Measurements from ENCODE around the gene ACYP1.
"Not testable (repeated sequence)": the region's sequence is repeated elsewhere in the genome, so short reads cannot be mapped to it uniquely, and the experiment has no call there.

The ACYP1 gene

GRCh38 chr14:75068294-75069120 lies 4.7 kb upstream of the ACYP1 start:
- DNase-seq (ENCODE audit: low read depth): no peak

GRCh38 chr14:75067765-75068164 lies 3.9 kb upstream of the ACYP1 start:
- not testable (repeated sequence) for DNase-seq (ENCODE audit: low read depth)

- no peak for DNase-seq (ENCODE audit: low read depth)
Measured at GRCh38 chr14:75067212-75067611, 3.4 kb upstream of the ACYP1 start.

DNA sequence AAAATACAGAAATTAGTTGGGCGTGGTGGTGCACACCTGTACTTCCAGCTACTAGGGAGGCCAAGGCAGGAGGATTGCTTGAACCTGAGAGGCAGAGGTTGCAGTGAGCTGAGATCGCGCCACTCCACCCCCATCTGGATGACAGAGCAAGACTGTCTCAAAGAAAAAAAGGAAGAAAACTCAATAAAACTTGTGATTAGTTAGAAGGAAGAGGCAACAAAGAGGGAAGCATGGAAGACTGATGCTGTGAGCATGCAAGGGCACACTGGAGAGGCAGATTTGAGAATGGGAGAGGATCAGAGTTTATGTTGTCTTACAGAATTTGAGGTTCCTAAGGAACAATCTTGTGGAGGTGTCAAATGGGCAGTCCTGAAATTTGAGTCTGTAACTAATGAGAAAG lies 2.9 kb upstream of the ACYP1 start:
- DNase-seq (ENCODE audit: low read depth): no peak

GRCh38 chr14:75064205-75064567 lies 362 bp upstream of the ACYP1 start:
- no peak for DNase-seq (ENCODE audit: low read depth)

DNA sequence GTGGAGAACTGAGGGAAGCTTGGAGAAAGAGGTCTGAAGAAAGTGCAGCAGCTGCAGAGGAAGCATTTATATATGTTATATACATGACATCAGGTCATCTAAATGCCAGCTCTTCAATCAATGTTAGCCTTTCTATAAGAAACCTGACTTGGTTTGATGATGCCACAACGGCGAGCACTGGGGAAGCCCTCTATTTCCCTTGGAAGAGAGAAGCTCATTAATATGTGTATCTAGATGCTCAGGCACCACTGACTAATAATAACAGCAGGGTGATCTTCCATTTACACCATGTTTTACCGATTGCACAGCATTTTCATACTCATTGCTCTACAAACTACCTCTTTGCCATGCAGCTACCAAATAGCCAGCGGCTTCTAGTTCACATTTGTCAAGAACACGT lies 811 bp downstream of the ACYP1 start:
- DNase-seq (ENCODE audit: low read depth): no peak

DNA sequence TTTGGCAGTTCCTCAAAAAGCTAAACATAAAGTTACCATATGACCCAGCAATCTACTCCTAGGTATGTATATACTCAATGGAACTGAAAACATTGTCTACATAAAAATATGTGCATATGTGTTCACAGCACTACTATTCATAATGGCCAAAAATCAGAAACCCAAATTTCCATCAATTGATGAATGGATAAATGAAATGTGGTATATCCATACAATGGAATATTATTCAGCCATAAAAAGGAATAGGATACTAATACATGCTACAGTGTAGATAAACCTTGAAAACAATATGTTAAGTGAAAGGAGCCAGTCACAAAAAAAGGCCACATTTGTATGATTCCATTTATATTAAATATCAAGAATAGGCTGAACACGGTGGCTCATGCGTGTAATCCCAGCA lies 3.4 kb downstream of the ACYP1 start:
- DNase-seq (ENCODE audit: low read depth): no peak

- DNase-seq (ENCODE audit: low read depth): no peak
Measured at GRCh38 chr14:75059642-75060041, 4.2 kb downstream of the ACYP1 start.

GRCh38 chr14:75054421-75054820 lies 9.4 kb downstream of the ACYP1 start:
- DNase-seq (ENCODE audit: low read depth): no peak

DNA sequence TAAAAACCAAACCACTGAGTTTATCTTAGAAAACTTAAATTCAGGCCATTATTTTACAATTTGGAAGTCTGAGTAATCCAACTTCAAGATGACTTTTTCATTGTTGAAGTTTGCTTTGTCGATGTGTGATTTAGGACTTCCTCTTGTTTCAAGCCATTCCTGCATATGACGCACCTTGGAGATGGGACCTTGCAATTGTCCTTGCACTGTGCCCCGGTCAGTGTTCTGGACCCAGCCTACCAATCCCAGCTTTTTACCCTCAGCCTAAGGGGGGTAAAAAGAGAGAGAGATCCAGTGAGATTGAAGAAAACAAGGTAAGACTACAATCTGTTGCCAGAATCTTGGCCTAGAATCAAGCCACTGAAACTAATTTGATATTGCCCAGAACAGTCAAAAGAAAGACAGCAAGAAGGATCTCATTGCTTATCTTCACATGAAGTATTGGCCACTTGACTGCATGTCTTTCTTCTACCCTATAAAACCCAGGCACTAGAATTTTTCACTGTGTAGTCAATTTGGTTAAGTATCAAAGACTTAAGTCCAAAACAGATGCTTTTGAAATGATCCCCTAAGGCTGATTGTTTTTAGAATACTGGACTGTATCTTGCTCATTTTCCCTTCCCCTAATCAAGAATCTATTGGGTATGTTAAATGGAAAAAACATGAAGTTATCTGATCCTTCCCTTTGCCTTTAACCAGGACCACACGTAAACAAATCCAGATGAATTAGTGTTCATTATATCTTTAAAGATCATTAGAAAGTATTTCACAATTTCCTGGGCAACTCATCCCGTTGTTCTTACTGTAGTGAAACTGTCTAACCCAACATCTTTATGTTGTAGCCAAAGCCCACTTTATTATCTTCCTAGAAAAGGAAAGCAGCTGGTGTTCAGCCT lies 10.2 kb downstream of the ACYP1 start:
- no peak for DNase-seq (ENCODE audit: low read depth)

GRCh38 chr14:75051556-75051899 lies 12.3 kb downstream of the ACYP1 start:
- no peak for DNase-seq (ENCODE audit: low read depth)

DNA sequence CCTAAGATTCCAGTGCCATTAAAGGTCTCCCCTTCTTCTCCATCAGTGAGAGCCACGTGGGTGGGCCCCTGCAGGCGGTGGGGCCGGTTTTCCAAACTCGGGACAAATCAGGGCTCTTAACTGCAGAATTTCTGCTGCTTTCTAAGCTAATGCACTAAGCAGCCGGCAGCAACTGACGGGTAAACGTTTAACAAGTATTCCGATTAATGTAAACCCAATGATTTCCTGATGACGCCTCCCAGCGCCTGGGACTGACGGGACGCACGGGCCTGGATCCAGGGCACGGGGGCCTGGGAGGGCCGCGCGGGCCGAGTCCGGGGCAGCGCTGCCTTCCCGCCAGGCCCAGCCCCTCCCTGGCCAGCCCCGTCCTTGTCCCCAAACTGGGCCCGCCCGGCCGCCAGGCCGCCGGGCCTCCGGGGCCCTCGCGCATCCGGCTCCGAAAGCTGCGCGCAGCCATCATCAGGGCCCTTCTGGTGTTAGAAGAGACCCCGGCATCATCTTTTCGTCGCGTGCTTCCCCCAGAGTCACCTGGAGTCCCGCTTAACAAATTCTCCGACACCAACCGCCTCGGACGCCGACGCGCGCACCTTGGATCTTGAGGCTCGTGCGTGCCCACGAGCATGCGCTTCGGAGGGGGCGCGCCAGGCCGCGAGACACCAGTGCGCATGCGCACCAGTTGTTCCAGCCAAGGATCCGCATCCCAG lies 12.8 kb downstream of the ACYP1 start, which contains the start of gene MLH3:
MLH3 (minus strand) TSS at position 616 of the 704 bp plus-strand sequence. CDS start 1,812 bp downstream, outside the sequence.
- DNase-seq (ENCODE audit: low read depth): peak; percentile 48

DNA sequence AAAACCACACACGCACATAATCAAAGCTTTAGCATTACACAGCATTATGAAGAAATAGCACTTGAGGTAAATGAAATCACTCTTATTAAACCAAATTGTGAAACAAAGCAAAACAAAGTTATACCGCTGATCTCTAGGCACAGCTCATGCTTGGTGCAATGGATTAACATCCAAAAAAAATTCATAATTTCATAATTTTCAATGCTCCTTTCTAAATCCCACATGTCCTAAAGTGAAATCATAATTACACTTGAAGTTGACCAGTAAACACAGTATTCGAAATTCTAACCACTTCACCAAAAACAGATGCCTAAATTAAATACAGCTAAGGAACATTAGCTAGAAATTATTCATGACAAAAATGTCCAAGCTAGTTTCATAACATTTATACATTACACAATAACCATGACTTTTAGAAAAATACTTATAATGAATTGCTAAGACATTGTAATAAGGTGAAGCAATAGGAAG lies 14.1 kb downstream of the ACYP1 start:
- peak; percentile 72 for DNase-seq (ENCODE audit: low read depth)

DNA sequence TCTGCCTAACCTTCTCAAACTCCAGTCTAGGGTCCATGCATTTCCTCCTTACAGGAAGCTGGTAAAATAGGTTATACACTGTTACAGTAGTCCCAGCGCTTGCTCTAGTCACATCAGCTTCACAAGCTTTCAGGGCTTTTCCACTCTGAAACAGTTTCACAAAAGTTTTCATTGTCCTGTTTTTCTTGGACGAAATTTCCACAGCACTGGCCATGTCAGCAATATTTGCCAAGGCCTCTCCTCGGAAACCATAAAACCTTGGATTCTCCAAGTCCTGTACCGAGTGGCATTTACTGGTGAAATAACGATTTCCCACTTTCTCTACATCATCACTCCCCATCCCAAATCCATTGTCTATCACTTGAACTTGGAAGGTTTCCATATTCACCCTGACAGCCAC lies 14.7 kb downstream of the ACYP1 start:
- peak; percentile 65 for DNase-seq (ENCODE audit: low read depth)

GRCh38 chr14:75048101-75048500 lies 15.7 kb downstream of the ACYP1 start:
- no peak for DNase-seq (ENCODE audit: low read depth)

- no peak for DNase-seq (ENCODE audit: low read depth)
Measured at GRCh38 chr14:75047506-75047905, 16.3 kb downstream of the ACYP1 start.

GRCh38 chr14:75046899-75047298 lies 16.9 kb downstream of the ACYP1 start:
- peak; percentile 40 for DNase-seq (ENCODE audit: low read depth)

GRCh38 chr14:75046275-75046674 lies 17.5 kb downstream of the ACYP1 start:
- DNase-seq (ENCODE audit: low read depth): no peak

DNA sequence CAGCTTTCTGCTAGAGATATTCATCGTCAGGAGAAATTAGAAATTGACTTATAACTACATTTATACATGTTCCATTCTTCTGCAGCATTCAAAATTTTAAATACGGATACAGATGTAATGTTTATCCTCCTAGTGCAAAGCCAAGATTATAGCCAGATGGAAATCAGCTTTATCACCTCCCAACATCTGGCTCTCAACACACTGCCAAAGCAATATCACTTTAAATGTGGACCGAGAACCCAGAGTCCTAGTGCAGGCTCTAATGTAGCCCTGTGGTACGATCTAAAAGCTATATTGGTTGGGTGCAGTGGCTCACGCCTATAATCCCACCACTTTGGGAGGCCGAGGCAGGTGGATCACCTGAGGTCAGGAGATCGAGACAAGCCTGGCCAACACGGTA lies 19.1 kb downstream of the ACYP1 start:
- DNase-seq (ENCODE audit: low read depth): no peak

DNA sequence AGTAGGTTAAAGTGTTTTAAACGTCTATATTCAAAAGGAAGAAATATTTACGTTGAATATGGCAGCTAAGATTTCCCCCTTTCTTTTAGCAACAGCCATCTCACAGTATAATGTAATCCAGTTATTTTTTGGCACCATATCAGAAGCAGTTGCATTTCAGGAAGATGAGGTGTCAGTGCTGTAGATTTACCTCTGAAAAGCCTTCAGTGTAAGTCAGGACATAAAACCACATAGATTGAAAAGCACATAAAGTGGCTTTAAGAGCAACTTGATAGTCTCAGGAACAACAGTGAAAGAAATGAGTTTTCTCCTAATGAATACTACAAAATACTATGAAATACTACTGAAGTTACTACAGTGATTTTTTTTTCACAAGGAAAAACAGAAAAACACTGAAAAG lies 19.5 kb downstream of the ACYP1 start:
- no peak for DNase-seq (ENCODE audit: low read depth)

- no peak for DNase-seq (ENCODE audit: low read depth)
Measured at GRCh38 chr14:75042035-75042434, 21.8 kb downstream of the ACYP1 start.

DNA sequence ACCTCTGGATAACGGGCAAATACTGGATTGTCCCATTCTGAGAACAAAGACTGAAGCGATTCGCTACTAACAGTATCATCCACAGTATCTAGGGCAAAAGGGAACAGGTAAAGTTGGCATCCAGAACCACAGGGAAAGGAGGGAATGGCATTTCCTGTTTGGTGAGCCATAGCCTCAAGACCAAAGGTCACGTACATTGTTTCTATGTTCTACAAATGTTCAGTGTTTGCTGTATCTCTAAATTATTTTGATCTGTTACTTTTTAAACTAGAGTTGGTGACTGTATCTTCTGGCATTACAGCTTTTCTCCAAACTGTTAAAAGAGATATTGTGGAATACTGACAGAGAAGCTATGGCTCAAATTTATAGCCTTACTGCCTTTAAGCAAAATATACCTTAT lies 22.2 kb downstream of the ACYP1 start:
- no peak for DNase-seq (ENCODE audit: low read depth)
